B cell (primary cell): ENCODE data around the gene CCL19. TPM values are rescaled to one million over a fixed set of nuclear protein-coding genes. Genes with fewer than 3 reads are reported as not detected.

Experiments
- ATAC-seq: fragments of 200-7000 bp; cut with Tn5 transposase; one replicate; pipeline ENCODE4 v1.10.0; 2021; ENCODE audit warnings: low read depth, mild to moderate bottlenecking, moderate number of reproducible peaks, moderate library complexity
- CTCF ChIA-PET: fragments of 350-600 bp; sonication (Branson Sonifier 250); formaldehyde crosslinking; loops from one replicate; lab custom pipeline; 2021; ENCODE audit warnings: antibody characterized with exemption, inconsistent platforms; lab: Charles Lee
- POLR2A ChIA-PET: fragments of 350-600 bp; sonication (Branson Sonifier 250); formaldehyde crosslinking; loops from one replicate; lab custom pipeline; 2021; ENCODE audit warnings: antibody characterized with exemption; lab: Charles Lee
- DNase-seq: peaks from one replicate; pipeline ENCODE4 v3.0.0; 2013
- H2AFZ ChIP-seq: 2 replicates; pipeline ENCODE4 v1.6.1; 2012; ENCODE audit warnings: mild to moderate bottlenecking, low read depth, low read length; ENCODE audit not compliant: insufficient read depth, poor library complexity, severe bottlenecking
- H3K27ac ChIP-seq, 2 donors: 1 replicate in 1 of 2; 2 replicates in 1 of 2; pipeline ENCODE4 v1.5.1; 2012 to 2013; ENCODE audit warnings: low read length in 2 of 2, mild to moderate bottlenecking in 2 of 2, moderate library complexity in 1 of 2
- H3K27me3 ChIP-seq, 4 experiments: fragments of 200-600 bp in 1 of 4; sonication (generic) in 1 of 4; replicated peaks in 1 of 4; 1 replicate in 2 of 4; 2 replicates in 2 of 4; pipeline versions ENCODE4 v1.6.1 to v1.7.0; 2013 to 2016; ENCODE audit warnings: low read length in 3 of 4, mild to moderate bottlenecking in 2 of 4, mixed read lengths in 1 of 4, moderate library complexity in 1 of 4; ENCODE audit not compliant: insufficient read depth in 4 of 4, control insufficient read depth in 3 of 4; ENCODE audit errors: control extremely low read depth in 1 of 4
- H3K36me3 ChIP-seq, 2 experiments: replicated peaks in 1 of 2; 1 replicate in 1 of 2; 2 replicates in 1 of 2; pipeline versions ENCODE4 v1.6.1 to v1.7.1; 2013; ENCODE audit warnings: low read length in 1 of 2; ENCODE audit not compliant: insufficient read depth in 2 of 2, control insufficient read depth in 1 of 2; ENCODE audit errors: control extremely low read depth in 1 of 2, extremely low read depth in 1 of 2
- H3K4me1 ChIP-seq, 2 donors: fragments of 200-600 bp in 1 of 2; sonication (generic) in 1 of 2; 1 replicate in 1 of 2; 2 replicates in 1 of 2; pipeline versions ENCODE4 v1.5.1 to v1.6.1; 2013 to 2017; ENCODE audit warnings: low read length in 2 of 2; ENCODE audit not compliant: control insufficient read depth in 2 of 2, insufficient read depth in 2 of 2
- H3K4me2 ChIP-seq: replicated peaks from 2 replicates; pipeline ENCODE3; 2012; ENCODE audit warnings: mild to moderate bottlenecking, low read depth, low read length; ENCODE audit not compliant: poor library complexity, severe bottlenecking
- H3K4me3 ChIP-seq, 5 experiments: fragments of 200-600 bp in 1 of 5; sonication (generic) in 1 of 5; 1 replicate in 3 of 5; 2 replicates in 2 of 5; pipeline versions ENCODE4 v1.5.1 to v1.7.0; 2011 to 2016; ENCODE audit warnings: low read length in 4 of 5, mild to moderate bottlenecking in 4 of 5, low read depth in 2 of 5, control low read depth in 1 of 5, moderate library complexity in 1 of 5; ENCODE audit not compliant: insufficient read depth in 1 of 5; ENCODE audit errors: control extremely low read depth in 1 of 5, extremely low read depth in 1 of 5
- H3K79me2 ChIP-seq: fragments of 200-600 bp; sonication (generic); one replicate; pipeline ENCODE4 v1.6.0; 2016; ENCODE audit warnings: low read length; ENCODE audit not compliant: control insufficient read depth, insufficient read depth
- H3K9ac ChIP-seq: fragments of 200-600 bp; sonication (generic); 2 replicates; pipeline ENCODE4 v1.6.1; 2017; ENCODE audit warnings: mild to moderate bottlenecking, low read length, moderate library complexity
- H3K9me3 ChIP-seq, 3 donors: one replicate each; pipeline versions ENCODE4 v1.6.1 to v1.7.1; 2013; ENCODE audit warnings: low read length in 2 of 3; ENCODE audit not compliant: control insufficient read depth in 2 of 3, insufficient read depth in 1 of 3; ENCODE audit errors: control extremely low read depth in 1 of 3
- H4K20me1 ChIP-seq: 2 replicates; pipeline ENCODE4 v1.6.0; 2012; ENCODE audit warnings: mild to moderate bottlenecking, low read length; ENCODE audit not compliant: insufficient read depth, control insufficient read depth, poor library complexity, severe bottlenecking
- H3K27ac Mint-ChIP-seq: one replicate; pipeline ENCODE4 v1.8.0; 2021; ENCODE audit warnings: mixed read lengths
- H3K27me3 Mint-ChIP-seq: one replicate; pipeline ENCODE4 v1.8.0; 2021; ENCODE audit warnings: mixed read lengths
- H3K4me1 Mint-ChIP-seq: one replicate; pipeline ENCODE4 v1.8.0; 2021; ENCODE audit warnings: mixed read lengths
- H3K4me3 Mint-ChIP-seq: one replicate; pipeline ENCODE4 v1.8.0; 2021; ENCODE audit warnings: mixed read lengths
- H3K9me3 Mint-ChIP-seq: one replicate; pipeline ENCODE4 v1.8.0; 2022; ENCODE audit warnings: mixed read lengths; ENCODE audit not compliant: insufficient read depth
- EZH2 ChIP-seq: IDR thresholded peaks from 2 replicates; pipeline ENCODE4 v1.6.1; 2012; ENCODE audit warnings: borderline replicate concordance, low read depth, mild to moderate bottlenecking, moderate library complexity, low read length; ENCODE audit not compliant: insufficient read depth, poor library complexity, severe bottlenecking
- WGBS: methylation state at CpG from one replicate; pipeline ENCODE4 v1.1.5; 2013; ENCODE audit warnings: missing lambda C conversion rate; ENCODE audit not compliant: insufficient coverage; 5-methylcytosine and 5-hydroxymethylcytosine counted together
- intact Hi-C: fragments of 100-400 bp; cut with micrococcal nuclease; formaldehyde crosslinking; loops from one replicate; pipeline ENCODE4 v1.10.0; 2022
- polyA plus RNA-seq: library from polyadenylated mRNA; depleted of rRNA; stranded (reverse); fragments of >200 nt; gene quantifications from 2 replicates; pipeline ENCODE4 v1.2.3, GENCODE V29; 2012
- total RNA-seq, 2 donors: library from RNA; stranded (reverse); fragments of 120-200 nt in 1 of 2; gene quantifications; 1 replicate in 1 of 2; 2 replicates in 1 of 2; pipeline versions ENCODE4 v1.2.3 to v1.2.4, GENCODE V29; 2013 to 2022
- TF ChIP-seq, protein P1 (sequence below): fragments of 200-600 bp; IDR thresholded peaks from one replicate; pipeline ENCODE4 v1.8.0; 2022; ENCODE audit warnings: antibody characterized with exemption, mild to moderate bottlenecking

The CCL19 gene
- total and polyA plus RNA-seq, 2 donors (not counting 1 experiment from before 2014, with no cell fraction given): not detected

DNA sequence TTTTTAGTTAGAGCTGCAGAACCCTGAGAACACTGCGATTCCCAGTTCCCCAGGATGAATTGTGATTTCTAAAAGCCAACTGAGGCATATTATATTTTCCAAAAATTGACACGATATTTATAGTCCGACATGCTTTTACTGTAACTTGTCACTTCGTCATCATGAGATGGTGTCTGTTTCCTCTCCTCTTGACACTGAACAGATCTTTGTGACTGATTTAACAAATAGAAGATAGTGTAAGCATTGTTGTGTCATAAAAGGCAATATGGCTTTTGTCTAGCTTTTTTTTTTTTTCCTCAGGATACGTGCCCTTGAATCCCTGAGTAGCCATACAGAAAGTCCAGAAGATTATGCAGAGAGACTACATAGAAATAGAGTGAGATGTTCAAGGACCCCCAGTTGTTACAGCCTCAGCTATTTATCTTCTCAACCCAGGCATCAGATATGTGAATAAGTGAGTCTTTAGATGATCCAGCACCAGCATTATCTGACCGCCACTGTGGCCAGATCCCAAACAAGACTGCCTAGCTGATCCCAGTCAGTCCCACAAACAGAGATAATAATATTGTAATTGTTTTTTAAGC lies 46.7 kb upstream of the CCL19 start:
- no peaks in the 10 kb centered on the region for H3K4me1 ChIP-seq
- peaks cover 0 to 5% (median 1%) of the 10 kb centered on the region in 4 experiments for H3K27me3 ChIP-seq
- TF ChIP-seq, protein P1, sequence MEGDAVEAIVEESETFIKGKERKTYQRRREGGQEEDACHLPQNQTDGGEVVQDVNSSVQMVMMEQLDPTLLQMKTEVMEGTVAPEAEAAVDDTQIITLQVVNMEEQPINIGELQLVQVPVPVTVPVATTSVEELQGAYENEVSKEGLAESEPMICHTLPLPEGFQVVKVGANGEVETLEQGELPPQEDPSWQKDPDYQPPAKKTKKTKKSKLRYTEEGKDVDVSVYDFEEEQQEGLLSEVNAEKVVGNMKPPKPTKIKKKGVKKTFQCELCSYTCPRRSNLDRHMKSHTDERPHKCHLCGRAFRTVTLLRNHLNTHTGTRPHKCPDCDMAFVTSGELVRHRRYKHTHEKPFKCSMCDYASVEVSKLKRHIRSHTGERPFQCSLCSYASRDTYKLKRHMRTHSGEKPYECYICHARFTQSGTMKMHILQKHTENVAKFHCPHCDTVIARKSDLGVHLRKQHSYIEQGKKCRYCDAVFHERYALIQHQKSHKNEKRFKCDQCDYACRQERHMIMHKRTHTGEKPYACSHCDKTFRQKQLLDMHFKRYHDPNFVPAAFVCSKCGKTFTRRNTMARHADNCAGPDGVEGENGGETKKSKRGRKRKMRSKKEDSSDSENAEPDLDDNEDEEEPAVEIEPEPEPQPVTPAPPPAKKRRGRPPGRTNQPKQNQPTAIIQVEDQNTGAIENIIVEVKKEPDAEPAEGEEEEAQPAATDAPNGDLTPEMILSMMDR: no peak
- TF ChIP-seq EZH2: no peak
- H3K4me1 Mint-ChIP-seq: no peaks in the 10 kb centered on the region
- H2AFZ ChIP-seq: no peak overlapping the region
- no peaks in the 10 kb centered on the region for H3K9me3 ChIP-seq
- H3K79me2 ChIP-seq: no peaks in the 10 kb centered on the region
- intact Hi-C loops: no loop called here
- H3K27ac Mint-ChIP-seq: no peak overlapping the region
- no peak for DNase-seq
- H3K4me2 ChIP-seq: no peak overlapping the region
- POLR2A ChIA-PET: no interaction called here
- H3K36me3 ChIP-seq: no peaks in the 10 kb centered on the region
- CTCF ChIA-PET: interaction anchor here (1.4 kb wide), 1 partner anchor 33 kb away, joined by 4 read pairs; no protein-coding TSS in a partner anchor
- peaks cover 29% of the 10 kb centered on the region for H3K27me3 Mint-ChIP-seq
- no peak overlapping the region for H3K9ac ChIP-seq
- no peaks in the 10 kb centered on the region for H3K9me3 Mint-ChIP-seq
- H3K4me3 Mint-ChIP-seq: no peak overlapping the region
- H3K27ac ChIP-seq: no peak overlapping the region
- no peak for ATAC-seq
- H4K20me1 ChIP-seq: no peaks in the 10 kb centered on the region
- no CpG with 5 or more reads among the region's 6 CpGs for WGBS
- H3K4me3 ChIP-seq: no peak overlapping the region

GRCh38 chr9:34734720-34735119 lies 43.6 kb upstream of the CCL19 start:
- CTCF ChIA-PET: no interaction called here
- Histone ChIP-seq H3K27me3 (peaks cover 0 to 5% (median 1%) of the 10 kb centered on the region in 4 experiments), H3K4me3 (no peak overlapping the region), H2AFZ (no peak overlapping the region), H3K4me1 (no peaks in the 10 kb centered on the region), H3K4me2 (no peak overlapping the region), H3K9ac (no peak overlapping the region), H3K79me2 (no peaks in the 10 kb centered on the region), H4K20me1 (no peaks in the 10 kb centered on the region), H3K36me3 (no peaks in the 10 kb centered on the region), H3K9me3 (no peaks in the 10 kb centered on the region), H3K27ac (no peak overlapping the region)
- Mint-ChIP-seq H3K27ac (no peak overlapping the region), H3K27me3 (peaks cover 29% of the 10 kb centered on the region), H3K9me3 (no peaks in the 10 kb centered on the region), H3K4me1 (no peaks in the 10 kb centered on the region), H3K4me3 (no peak overlapping the region)
- POLR2A ChIA-PET: no interaction called here
- ATAC-seq (no peak), DNase-seq (no peak)
- intact Hi-C loops: no loop called here
- TF ChIP-seq EZH2: no peak
- TF ChIP-seq, protein P1: no peak
